Activated CD8-positive, alpha-beta memory T cell treated with anti-CD3 and anti-CD28 coated beads for 48 hours (primary cell): ENCODE data around the gene STUM.

ENCODE experiments used
- DNase-seq, 3 experiments: peaks; one replicate each; pipeline ENCODE4 v3.0.0-alpha.2; 2020; ENCODE audit warnings: low read depth in 2 of 3, low spot score in 2 of 3

The STUM gene

DNA sequence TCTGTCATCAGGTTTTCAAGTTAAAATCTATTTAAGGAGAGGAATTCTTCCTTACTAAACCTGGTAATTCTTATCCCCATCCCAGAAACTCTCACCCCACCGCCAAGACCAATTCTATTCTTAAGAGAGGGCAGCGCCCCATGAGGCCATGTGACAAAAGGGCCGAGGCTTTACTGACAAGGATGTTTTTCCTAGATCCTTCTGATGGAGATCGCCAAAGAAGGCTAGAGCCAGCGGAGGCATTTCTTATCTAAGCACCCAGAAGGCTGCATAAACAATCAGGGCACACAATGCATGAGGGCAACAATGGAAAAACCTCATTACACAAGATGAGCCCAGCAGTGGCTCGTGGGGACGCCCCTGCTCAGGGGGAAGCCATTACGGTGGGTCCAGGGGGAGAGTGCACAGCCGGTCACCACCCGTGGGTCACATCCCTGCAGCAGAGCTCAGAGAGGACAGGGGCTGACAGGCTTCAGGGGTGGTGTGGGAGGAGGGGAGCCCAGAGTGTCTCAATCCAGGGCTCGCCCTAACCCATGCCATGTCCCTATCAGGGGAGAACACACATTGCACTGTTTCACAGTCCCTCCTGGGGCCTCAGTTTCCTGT lies 101.8 kb downstream of the STUM start:
- DNase-seq = no peak

DNA sequence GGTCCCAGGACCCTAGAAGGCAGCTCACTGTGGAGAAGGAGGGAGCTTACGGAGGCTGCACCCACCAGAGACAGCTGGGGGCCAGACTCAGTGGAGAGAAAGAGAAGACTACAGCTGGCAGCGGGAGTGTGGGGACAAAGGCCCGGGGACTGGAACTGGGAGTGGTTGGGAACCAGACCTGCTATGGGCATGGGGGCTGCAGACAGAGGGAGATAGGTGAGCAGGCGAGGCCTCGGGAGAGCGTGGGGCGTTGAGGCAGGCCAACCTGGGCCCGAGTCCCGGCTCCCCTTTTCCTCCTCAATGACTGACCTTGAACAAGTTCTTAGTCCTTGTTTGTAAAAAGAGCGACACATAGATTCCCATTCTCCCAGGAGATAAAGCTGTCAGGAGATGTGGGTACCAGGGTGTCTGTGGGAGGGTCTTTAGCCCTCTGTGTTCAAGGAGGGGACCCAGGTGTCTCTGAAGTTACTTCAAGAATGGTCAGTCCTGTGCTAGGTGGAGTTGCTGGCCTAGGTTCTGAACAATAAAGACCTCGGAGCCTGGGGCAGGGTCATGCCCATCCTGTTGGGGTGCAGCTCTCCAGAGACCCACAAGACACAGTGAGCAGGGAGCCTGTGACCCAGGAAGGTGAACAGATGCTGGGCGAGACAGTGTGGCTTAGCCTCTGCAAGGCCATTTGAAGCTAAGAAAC lies 102.6 kb downstream of the STUM start:
- no peak for DNase-seq

DNA sequence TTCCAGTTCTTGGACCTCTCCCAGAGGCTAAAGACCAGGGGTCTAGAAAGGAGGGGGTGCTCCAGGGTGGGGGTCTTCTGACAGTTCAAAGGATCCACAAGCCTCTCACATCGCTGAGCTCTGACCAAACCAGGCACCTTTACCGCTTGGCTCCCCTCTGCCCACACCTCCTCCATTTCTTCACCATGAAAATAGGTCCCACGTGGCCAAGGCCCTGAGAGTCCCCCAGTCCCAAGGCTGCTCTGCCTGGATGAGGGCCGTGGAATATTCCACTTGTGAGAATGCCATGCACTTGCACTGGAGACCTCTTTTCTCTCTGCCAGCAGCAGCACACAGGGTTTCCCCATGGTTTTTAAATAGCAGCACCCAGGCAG lies 103.2 kb downstream of the STUM start:
- DNase-seq = no peak

DNA sequence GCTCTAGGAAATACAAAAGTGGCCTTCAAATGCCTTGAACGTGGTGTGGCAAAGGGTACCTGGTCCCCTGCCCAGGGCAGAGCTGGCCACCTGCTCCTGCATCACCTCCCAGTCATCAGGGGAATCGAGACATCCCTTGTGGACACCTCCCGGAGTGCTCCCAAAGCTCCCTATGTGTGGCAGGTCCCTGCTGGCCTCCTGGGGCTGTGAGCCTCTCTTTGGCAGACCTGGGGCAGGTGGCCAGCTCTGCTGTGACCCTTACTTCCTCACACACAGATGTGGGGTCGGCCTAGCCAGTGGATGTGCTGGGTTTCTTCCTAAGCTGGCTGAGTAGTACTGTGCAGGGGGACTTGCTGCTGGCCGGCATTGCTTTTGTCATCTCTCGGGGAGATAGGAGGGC lies 104.0 kb downstream of the STUM start:
- DNase-seq = no peak

DNA sequence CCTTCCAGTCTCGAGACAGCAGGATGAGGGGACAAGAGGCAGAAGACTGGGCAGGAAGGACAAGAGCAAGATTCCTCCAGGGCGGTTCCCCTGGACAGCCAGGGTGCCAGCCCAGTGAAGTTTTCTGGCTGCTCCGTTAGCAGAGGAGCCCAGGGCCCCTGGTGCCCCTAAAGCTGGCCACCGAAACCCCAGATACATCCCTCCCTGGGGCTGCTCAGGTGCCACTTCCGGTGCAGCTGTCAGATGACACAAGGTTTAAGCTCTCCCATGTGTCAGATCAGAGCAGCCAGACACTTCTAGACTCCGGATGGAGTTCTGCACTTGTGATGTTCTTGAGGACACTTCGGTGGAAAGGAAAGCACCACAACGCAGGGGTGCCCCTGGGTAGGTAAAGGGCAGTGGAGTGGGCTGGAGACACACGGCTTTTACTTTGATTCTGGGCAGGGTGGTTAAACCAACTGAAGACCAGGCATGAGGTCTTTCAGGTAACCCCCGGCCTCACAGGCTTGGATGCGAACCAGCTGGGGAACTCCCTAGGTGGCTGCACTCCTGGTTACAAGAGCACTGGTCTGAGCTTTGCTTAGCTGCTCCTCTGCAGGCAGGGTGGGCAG lies 104.9 kb downstream of the STUM start:
- no peak for DNase-seq

DNA sequence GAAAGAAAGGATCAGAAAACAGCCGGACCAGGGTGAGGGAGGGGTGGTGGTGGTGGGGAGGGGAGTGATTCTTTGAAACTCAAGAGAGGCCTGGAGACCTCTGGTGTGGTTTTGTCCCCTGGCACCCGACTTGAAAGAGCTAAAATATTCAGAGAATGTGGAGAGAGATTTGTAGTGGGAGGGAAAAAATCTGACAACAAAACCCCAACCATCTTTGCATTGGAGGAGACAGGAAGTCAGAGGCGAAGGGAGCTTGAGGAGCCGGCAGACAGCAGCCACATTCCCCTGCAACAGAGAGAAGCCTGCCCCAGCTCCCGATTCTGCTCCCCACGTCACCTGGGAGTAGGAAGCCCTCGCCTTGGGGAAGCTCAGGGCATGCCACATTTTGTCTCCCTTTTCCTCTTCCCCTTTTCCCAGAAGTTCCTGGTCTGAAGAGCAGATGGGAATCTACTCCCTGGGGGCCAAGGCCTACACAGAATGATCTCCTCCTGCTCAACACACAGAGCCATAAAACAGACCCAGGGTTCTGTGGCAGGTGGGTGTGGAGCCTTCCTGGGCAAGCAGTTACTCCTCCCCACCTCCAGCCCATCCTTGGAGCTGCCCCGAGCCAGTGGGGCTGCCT lies 105.6 kb downstream of the STUM start:
- DNase-seq = no peak

DNA sequence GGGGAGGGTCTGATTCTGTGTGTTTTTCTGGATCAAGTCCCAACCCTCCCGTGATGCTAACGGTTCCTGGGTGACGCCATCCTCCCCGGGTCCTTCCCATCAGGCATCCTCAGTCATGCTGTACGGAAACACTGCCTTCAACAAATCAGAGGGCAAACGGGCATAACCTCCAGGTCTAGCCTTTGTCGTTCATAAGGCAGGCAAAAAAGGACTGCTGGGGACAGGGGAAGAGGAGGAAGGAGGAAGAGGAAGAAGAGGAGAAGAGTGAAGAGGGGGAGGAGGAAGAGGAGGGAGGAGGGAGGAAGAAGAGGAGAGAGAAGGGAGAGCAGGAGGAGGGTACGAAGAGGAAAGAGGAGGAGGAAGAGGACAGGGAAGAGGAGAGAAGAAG lies 106.1 kb downstream of the STUM start:
- DNase-seq = no peak

DNA sequence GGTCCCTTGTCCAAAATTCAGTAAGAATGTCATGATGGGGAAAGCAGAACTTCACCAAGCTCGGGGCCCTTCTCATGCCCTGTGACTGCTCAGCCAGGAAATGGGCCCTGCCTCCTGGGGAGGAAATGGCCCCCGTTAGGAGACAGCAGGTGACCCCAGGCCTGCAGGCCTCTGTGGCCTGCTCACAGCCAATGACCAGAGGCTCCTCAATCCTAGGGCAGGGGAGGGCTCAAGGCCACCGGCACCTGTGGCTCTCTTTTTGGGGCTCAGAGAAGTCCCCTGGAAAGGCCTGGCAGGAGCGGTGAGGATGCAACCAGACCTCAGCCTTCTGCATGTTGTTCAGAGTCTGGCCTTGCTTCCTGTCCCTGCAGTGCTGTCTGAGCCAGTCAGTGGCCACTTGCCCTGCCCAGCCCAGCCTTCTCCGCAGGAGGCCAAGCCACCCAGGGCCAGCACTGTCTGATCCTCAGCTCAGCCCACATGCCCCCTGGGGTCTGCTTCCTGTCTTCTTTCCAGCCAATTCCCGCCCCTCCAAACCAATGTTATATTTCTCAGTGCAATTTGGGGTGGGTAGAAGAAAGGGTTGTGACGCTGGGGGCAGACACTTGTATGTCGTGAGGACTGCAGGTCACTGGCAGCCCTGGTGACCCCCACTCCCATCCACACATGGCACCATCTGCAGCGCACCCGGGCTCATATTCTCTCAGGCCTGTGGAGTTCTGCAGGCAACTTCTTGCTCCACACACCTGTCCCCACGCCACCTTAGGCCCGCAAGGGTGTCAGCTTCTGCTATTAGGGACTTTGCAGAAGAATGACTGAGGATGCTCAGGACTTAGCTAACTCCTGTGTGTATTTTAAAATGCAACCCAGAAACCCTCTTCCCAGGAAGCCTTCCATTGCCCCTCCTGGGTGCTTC lies 106.9 kb downstream of the STUM start:
- DNase-seq = no peak

DNA sequence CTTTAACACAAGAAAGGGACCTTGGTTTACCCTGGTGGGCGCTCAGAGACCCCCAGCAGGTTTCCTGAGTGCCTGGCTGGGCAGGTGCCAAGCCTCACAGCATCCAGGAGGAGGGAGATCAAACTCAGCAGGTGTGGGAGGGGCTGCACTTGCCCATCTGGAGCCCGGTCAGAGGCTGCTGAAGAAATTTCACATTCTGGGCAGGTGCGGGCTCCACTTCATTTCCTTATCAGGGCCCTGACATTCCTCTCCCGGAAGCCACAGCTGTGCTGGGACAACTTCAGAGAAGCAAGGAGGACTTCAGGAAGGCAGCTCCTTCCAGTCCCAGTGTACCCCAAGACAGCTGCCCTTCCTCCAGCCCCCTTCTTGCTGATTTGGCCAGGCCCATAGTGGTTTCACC lies 107.6 kb downstream of the STUM start:
- no peak for DNase-seq

DNA sequence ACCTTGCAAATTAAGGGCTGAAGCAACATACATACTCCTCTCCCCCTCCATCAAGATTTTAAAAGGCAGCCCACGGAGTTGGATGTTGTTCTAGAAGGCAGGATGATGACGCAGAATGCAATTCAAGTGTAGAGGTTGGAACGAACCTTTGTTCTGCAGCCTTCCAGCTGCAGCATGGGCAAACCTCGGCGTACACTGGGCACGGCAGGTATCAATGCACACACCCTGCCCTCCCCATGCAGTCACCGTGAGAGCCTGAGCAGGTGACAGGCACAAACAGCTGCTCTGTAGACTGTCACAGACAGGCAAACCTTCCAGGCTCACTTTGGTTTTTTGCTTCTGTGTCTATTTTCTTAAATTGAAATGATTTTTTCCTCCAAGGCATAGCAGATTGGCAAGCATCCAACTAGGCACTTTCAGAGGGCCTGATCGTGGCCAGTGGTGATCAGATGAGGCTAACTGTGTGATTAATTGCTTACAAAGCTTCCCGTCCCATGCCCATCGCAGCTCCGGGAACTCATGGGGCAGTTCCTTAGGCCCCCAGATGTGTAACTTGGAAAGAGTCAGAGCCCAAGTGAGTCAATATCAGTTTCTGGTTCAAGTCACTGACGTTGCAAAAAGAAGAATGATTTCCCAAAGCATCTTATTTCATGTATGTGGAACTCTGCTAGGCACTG lies 108.2 kb downstream of the STUM start:
- no peak for DNase-seq

DNA sequence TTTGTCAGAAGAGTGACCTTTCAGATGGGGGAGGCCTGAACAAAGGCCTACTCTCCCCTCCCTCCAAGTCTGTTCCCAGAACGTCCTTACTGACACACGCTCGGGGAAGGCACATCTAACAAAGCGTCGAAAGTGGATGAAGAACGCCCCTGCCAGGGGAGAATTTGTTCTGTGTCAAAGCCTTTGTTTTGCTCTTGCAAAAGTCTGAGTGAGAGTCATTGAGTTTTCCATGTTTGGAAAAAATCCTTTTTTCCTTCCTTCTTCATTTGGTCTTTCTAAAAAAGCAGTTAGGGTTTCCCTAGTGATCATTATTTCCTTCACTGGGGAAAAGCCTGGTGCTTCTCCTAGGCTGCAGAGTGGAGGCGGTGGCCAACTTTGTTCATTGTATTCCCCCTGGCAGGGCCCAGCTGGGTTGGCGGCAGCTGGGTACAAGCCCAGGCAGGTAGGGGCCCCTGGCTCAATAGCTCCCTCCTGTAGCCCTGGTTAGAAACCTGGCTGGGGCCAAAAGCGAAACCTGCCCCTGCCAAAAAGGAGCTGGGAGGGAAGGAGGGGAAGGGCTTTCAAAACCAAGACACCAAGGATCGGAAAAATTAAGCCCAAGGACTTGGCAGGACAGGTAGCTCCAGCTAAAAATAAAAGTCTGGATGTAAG lies 109.5 kb downstream of the STUM start:
- DNase-seq = no peak

DNA sequence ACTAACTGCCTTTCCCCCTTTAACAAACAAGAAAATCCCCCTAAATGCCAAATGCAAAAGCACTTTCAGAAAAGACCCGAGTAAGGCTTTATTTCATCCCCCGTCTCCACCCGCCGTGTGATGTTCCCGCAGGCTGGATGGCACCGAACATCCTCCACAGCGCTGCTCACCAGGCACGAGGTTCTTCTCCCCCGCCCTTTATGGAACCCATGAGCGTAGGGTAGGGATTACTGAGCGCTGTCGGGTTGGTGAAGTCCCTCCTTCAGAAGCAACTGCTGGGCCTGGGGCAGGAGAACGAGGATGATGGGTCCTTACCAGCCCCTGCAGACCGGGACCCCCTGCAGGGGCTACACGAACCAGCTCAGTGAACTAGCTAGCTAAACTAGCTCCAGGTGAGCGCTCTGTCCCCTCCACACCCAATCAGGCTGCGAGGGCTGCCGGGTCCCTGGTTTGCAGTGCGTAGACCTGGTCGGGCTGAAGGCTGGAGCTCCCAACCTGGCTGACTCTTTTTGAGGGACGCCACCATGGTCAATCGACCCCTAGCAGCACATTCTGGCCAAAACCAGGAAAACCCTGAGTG lies 110.1 kb downstream of the STUM start:
- no peak for DNase-seq
